GM19025 (cell line): ENCODE results near the gene REEP3.

ENCODE experiments used
- ATAC-seq: cut with Tn5 transposase; IDR thresholded peaks from one replicate; pipeline ENCODE4 v1.9.1; 2021; ENCODE audit warnings: mild to moderate bottlenecking, low read depth, moderate library complexity; ENCODE audit not compliant: unreplicated experiment

REEP3 gene

GRCh38 chr10:63627396-63627795 is 106.2 kb downstream of the REEP3 start:
- no peak for ATAC-seq

GRCh38 chr10:63627881-63628296 is 106.7 kb downstream of the REEP3 start:
- ATAC-seq, result no peak

- ATAC-seq, result peak; percentile 19
These were observed 107.5 kb downstream of the REEP3 start for GRCh38 chr10:63628526-63629362.

- ATAC-seq, result peak; percentile 37
These were observed 108.3 kb downstream of the REEP3 start for GRCh38 chr10:63629363-63630084.

GRCh38 chr10:63630085-63630930 is 109.1 kb downstream of the REEP3 start:
- ATAC-seq, result peak; percentile 67

- ATAC-seq, result no peak
These were observed 109.9 kb downstream of the REEP3 start for GRCh38 chr10:63630931-63631680.

- ATAC-seq, result no peak
These were observed 110.8 kb downstream of the REEP3 start for GRCh38 chr10:63631991-63632390.

- no peak for ATAC-seq
These were observed 112.7 kb downstream of the REEP3 start for GRCh38 chr10:63633677-63634487.

- ATAC-seq, result no peak
These were observed 113.4 kb downstream of the REEP3 start for GRCh38 chr10:63634488-63635065.

GRCh38 chr10:63636812-63637211 is 115.6 kb downstream of the REEP3 start:
- no peak for ATAC-seq

- no peak for ATAC-seq
These were observed 116.7 kb downstream of the REEP3 start for GRCh38 chr10:63637901-63638327.

GRCh38 chr10:63641366-63641765 is 120.2 kb downstream of the REEP3 start:
- ATAC-seq, result no peak

GRCh38 chr10:63641799-63642198 is 120.6 kb downstream of the REEP3 start:
- ATAC-seq, result no peak

- no peak for ATAC-seq
These were observed 121.6 kb downstream of the REEP3 start for GRCh38 chr10:63642808-63643207.

GRCh38 chr10:63644418-63645142 is 123.4 kb downstream of the REEP3 start:
- ATAC-seq, result no peak

- no peak for ATAC-seq
These were observed 124.0 kb downstream of the REEP3 start for GRCh38 chr10:63645195-63645594.

GRCh38 chr10:63646491-63646890 is 125.3 kb downstream of the REEP3 start:
- ATAC-seq, result no peak

GRCh38 chr10:63651864-63652263 is 130.7 kb downstream of the REEP3 start:
- no peak for ATAC-seq
